Breast epithelium (tissue), 3 donors: Measurements from ENCODE around the gene NAALADL2.

Experiments
- POLR2A ChIP-seq: fragments of 450-650 bp; IDR thresholded peaks from one replicate; pipeline ENCODE4 v1.6.1; 2016; ENCODE audit warnings: antibody characterized with exemption, mild to moderate bottlenecking, moderate library complexity
- TF ChIP-seq, protein P1 (sequence below), 3 donors: fragments of 450-650 bp; IDR thresholded peaks; one replicate each; pipeline ENCODE4 v1.5.1; 2016 to 2017; ENCODE audit warnings: antibody characterized with exemption in 3 of 3, mild to moderate bottlenecking in 3 of 3, moderate library complexity in 3 of 3

- TF ChIP-seq, protein P1, sequence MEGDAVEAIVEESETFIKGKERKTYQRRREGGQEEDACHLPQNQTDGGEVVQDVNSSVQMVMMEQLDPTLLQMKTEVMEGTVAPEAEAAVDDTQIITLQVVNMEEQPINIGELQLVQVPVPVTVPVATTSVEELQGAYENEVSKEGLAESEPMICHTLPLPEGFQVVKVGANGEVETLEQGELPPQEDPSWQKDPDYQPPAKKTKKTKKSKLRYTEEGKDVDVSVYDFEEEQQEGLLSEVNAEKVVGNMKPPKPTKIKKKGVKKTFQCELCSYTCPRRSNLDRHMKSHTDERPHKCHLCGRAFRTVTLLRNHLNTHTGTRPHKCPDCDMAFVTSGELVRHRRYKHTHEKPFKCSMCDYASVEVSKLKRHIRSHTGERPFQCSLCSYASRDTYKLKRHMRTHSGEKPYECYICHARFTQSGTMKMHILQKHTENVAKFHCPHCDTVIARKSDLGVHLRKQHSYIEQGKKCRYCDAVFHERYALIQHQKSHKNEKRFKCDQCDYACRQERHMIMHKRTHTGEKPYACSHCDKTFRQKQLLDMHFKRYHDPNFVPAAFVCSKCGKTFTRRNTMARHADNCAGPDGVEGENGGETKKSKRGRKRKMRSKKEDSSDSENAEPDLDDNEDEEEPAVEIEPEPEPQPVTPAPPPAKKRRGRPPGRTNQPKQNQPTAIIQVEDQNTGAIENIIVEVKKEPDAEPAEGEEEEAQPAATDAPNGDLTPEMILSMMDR (IDR thresholded peaks at IDR 0.05): no peak
- no peak for TF ChIP-seq POLR2A
Measured at GRCh38 chr3:175564363-175564762, 705.2 kb downstream of the NAALADL2 start.
